ENCODE data around the gene IVD.

The IVD gene

DNA sequence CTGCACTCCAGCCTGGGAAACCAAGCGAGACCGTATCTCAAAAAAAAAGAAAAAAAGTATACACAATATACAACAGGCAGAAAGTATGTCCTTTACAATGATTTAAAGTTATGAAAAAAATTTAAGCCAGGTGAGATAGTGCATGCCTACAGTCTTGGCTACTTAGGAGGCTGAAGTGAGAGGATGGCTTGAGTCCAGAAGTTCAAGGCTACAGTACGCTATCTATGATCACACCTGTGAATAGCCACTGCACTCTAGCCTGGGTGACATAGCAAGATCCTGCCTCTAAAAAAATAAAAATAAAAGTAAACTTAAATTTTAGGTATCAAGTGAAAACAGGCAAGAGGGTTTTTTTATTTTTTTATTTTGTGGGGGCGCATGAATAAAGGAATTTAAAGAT, 26.2 kb upstream of the IVD start:
- FAIRE-seq, result no peak

GRCh38 chr15:40379853-40380252, 25.7 kb upstream of the IVD start:
- FAIRE-seq, result no peak

- FAIRE-seq, result no peak
Measured at GRCh38 chr15:40380636-40381035, 25.0 kb upstream of the IVD start.

DNA sequence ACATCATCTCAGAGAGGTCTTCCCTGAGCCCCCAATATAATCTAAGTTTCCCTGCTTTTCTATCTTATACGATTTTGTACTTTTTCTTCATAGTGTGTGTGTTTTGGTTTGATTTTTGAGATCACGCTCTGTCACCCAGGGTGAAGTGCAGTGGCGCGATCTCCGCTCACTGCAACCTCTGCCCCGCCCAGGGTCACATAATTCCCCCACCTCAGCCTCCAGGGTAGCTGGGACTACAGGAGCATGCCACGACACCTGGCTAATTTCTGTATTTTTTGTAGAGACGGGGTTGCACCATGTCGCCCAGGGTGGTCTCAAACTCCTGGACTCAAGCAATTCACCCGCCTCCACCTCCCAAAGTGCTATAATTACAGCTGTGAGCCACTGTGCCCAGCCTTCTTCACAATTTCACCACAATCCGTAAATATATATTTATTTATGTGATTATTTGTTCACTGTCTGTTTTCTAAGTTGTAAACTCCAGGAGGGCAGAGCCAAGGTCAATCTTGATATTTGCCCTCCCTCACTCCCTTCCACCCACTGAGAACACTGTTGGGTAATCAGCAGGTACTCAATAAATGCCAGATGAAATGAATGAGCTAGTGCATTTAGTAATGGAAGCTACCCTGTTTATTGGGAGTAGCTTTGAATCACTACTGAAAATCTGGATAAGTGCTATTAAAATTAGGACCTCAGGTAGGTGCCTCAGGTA, 23.6 kb upstream of the IVD start:
- no peak for FAIRE-seq

DNA sequence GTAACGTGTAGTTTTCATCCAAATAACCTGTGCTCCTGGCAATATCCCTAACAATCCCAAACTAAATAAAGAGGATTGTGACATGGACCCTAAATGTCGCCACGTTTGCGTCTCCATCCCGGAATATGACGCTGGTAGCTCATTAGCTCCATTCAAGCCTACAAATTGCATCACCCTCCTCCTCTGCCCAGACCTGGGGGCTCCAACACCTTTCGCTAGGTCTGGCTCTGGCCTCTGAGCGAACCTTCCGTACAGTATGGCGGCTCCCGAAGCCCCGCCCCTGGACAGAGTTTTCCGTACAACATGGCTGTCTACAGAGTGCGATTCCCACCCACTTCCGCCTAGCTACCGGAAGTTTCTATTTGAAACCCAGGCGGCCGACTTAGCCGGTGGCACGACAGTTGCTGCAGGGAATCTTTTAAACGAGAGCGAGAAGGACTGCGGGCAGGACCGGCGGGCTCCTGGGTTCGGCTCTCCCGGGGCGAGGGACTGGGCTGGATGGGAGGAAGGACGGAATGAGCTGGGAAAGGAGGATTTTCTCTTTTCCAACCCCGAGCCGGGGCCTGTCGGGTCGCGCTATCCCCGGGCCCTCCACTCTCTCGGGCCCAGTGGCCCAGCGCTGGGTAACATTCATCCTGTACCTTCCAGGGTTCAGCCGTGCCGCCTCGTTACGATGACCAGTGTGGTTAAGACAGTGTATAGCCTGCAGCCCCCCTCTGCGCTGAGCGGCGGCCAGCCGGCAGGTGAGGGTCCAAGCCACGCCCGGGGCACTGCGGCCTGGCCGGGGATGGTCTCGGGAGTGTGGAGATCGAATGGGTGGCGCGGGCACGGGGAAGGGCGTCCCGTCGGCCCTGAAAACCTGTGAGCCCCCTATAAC, 22.8 kb upstream of the IVD start, which contains the start of gene KNSTRN:
TSS of gene KNSTRN (plus strand) at position 142 of the 877 bp plus-strand sequence. CDS start at position 257, 115 bp downstream.
- peak; percentile 96 for FAIRE-seq

- no peak for FAIRE-seq
Measured at GRCh38 chr15:40386480-40386879, 19.1 kb upstream of the IVD start.

- FAIRE-seq, result no peak
Measured at GRCh38 chr15:40388941-40389823, 16.4 kb upstream of the IVD start.

- no peak for FAIRE-seq
Measured at GRCh38 chr15:40389824-40390595, 15.6 kb upstream of the IVD start.

- FAIRE-seq, result no peak
Measured at GRCh38 chr15:40392986-40393948, 12.3 kb upstream of the IVD start.

GRCh38 chr15:40397688-40398412, 7.7 kb upstream of the IVD start:
- FAIRE-seq, result no peak

- no peak for FAIRE-seq
Measured at GRCh38 chr15:40398413-40398873, 7.2 kb upstream of the IVD start.

- FAIRE-seq, result no peak
Measured at GRCh38 chr15:40399370-40399769, 6.2 kb upstream of the IVD start.

GRCh38 chr15:40407330-40407990, 1.9 kb downstream of the IVD start:
- FAIRE-seq, result no peak

DNA sequence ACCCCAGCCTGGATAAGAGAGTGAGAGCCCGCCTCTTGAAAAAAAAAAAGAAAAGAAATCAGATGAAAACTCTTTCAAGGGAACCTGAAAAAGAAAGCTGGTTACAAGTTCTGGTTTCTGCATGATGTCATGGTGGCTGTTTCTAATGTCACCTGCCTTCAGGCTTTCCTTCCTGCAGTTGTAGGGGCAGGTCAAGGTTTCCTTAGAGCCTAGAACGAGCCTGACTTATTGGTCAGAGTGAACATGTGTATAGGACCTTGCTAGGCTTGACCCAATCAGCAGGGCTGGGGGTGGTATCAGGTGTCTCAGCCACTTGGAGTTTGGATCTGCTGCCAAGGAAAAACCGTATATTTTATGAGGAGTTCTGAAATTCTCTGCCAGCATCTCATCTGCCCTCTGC, 3.8 kb downstream of the IVD start:
- no peak for FAIRE-seq

GRCh38 chr15:40410476-40410875, 4.9 kb downstream of the IVD start:
- no peak for FAIRE-seq

GRCh38 chr15:40412095-40412759, 6.6 kb downstream of the IVD start:
- no peak for FAIRE-seq

DNA sequence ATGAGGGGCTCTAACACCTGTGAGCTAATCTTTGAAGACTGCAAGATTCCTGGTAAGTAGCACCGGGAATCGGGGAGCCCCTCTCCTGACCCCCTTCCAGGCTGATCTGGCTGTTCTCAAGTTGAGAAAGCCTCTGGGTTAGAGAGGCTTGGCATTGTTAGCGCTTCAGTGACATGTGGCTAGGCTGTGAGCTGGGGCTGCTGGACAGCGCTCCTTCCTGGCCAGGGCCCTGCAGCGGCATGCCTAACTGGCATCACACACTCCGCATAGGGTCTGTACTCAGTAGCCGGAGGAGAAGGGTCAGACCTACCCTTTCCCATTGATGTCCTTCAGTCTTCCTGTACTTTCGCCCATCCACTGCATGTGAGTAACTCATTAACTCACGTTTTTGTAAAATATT, 7.4 kb downstream of the IVD start:
- no peak for FAIRE-seq

DNA sequence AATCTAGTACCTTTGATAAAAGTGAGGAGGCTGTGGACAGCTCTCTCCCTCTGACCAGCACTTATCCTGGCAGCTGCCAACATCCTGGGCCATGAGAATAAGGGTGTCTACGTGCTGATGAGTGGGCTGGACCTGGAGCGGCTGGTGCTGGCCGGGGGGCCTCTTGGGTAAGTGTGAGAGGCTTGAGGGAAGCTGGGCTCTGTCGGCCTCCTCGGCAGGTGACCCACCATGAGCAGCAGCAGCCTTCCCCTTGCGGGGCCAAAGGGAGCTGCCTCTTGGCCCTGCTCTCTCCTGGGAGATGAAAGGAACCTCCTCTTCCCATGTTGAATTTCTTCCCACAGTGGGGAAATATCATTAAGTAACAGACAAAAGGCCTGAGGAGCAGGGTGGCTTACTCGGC, 9.2 kb downstream of the IVD start:
- FAIRE-seq, result no peak

GRCh38 chr15:40415226-40415625, 9.6 kb downstream of the IVD start:
- no peak for FAIRE-seq
